Measurements from ENCODE around the gene TNIP3. TPM values are rescaled to one million over a fixed set of nuclear protein-coding genes. Genes with fewer than 3 reads are reported as not detected.

Gene TNIP3
- total RNA-seq, 1 experiment from 2014 or later: not detected

DNA sequence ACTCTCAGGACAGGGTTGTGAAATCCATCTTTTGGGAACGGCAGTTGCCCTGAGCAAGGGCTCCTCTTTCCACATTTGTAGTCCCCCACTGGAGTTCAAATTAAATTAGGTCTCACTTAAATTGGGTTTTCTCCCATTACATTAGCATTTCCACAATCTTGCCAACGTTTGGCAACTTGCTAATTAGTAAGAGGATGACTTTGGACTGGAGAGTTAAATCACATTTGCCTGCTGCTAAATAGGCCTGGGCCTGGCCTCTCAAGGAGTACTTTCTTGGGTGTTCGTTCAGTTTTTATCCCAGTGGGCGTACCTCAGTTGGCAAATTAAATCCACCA lies 33.8 kb downstream of the TNIP3 start:
- Mint-ChIP-seq H3K36me3 (ENCODE audit: insufficient read depth, unreplicated experiment) (no peaks in the 10 kb centered on the region), H3K4me1 (ENCODE audit: low read depth, unreplicated experiment) (no peaks in the 10 kb centered on the region), H3K9me3 (ENCODE audit: low read depth, unreplicated experiment) (no peaks in the 10 kb centered on the region), H3K4me3 (ENCODE audit: low read depth, unreplicated experiment) (no peak overlapping the region), H3K27ac (ENCODE audit: unreplicated experiment) (no peak overlapping the region), H3K27me3 (ENCODE audit: unreplicated experiment) (no peaks in the 10 kb centered on the region)
- DNase-seq: no peak
- TF ChIP-seq, protein P1, sequence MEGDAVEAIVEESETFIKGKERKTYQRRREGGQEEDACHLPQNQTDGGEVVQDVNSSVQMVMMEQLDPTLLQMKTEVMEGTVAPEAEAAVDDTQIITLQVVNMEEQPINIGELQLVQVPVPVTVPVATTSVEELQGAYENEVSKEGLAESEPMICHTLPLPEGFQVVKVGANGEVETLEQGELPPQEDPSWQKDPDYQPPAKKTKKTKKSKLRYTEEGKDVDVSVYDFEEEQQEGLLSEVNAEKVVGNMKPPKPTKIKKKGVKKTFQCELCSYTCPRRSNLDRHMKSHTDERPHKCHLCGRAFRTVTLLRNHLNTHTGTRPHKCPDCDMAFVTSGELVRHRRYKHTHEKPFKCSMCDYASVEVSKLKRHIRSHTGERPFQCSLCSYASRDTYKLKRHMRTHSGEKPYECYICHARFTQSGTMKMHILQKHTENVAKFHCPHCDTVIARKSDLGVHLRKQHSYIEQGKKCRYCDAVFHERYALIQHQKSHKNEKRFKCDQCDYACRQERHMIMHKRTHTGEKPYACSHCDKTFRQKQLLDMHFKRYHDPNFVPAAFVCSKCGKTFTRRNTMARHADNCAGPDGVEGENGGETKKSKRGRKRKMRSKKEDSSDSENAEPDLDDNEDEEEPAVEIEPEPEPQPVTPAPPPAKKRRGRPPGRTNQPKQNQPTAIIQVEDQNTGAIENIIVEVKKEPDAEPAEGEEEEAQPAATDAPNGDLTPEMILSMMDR (IDR thresholded peaks at IDR 0.05; ENCODE audit: unreplicated experiment): no peak
- BruUV-seq (replicated peaks): no TSS peak
- CTCF ChIA-PET: no interaction called here
- intact Hi-C loops (cut with micrococcal nuclease; ENCODE audit: unreplicated experiment): no loop called here

DNA sequence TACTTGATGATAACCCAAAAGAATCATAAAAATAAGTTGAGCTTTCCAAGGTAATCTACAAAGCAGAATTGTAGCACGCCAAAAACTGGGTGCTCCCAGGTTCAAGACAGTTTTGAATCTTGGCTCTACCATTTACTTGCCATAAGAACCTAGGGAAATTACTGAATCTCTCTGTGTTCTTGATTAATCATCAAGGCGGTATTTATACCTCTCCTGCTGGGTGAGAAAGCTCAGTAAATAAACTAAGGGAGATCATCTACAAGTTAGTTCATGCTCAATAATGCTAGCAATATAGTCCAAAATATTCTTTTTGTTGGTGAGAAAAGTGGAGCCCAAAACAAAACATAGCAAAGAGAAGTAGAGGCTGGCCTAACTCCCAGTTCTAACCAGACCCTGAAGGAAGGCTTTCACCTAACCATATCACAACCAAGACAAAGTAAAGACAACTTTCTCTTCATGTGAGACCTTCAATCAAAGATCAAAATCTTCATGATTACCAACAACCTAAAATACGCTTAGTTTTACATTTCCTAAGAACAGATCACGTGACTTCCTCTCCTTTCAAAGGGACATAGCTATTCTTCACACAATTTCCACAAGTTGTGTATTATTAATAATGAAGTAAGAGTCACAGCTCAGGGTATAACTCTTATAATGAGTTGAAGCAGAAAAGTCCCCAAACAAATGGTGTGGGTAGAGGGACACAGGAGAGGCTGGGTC lies 34.4 kb downstream of the TNIP3 start:
- no peaks in the 10 kb centered on the region for H3K27me3 Mint-ChIP-seq (ENCODE audit: unreplicated experiment)

GRCh38 chr4:121127100-121127499 lies 37.0 kb downstream of the TNIP3 start:
- no peak overlapping the region for H3K4me3 Mint-ChIP-seq (ENCODE audit: low read depth, unreplicated experiment)
- no peaks in the 10 kb centered on the region for H3K27me3 Mint-ChIP-seq (ENCODE audit: unreplicated experiment)
- no peak overlapping the region for H3K27ac Mint-ChIP-seq (ENCODE audit: unreplicated experiment)
- TF ChIP-seq, protein P1 (IDR thresholded peaks at IDR 0.05; ENCODE audit: unreplicated experiment): no peak
- H3K9me3 Mint-ChIP-seq (ENCODE audit: low read depth, unreplicated experiment): peaks cover 2% of the 10 kb centered on the region
- H3K36me3 Mint-ChIP-seq (ENCODE audit: insufficient read depth, unreplicated experiment): no peaks in the 10 kb centered on the region
- no TSS peak for BruUV-seq (replicated peaks)
- no peak for DNase-seq
- intact Hi-C loops (cut with micrococcal nuclease; ENCODE audit: unreplicated experiment): no loop called here
- CTCF ChIA-PET: no interaction called here
- H3K4me1 Mint-ChIP-seq (ENCODE audit: low read depth, unreplicated experiment): no peaks in the 10 kb centered on the region

More for the DNA sequence above, 34.4 kb downstream of the TNIP3 start:
- BruUV-seq (replicated peaks): no TSS peak
- H3K36me3 Mint-ChIP-seq (ENCODE audit: insufficient read depth, unreplicated experiment): no peaks in the 10 kb centered on the region
- no peak for DNase-seq
- CTCF ChIA-PET: no interaction called here
- TF ChIP-seq, protein P1 (IDR thresholded peaks at IDR 0.05; ENCODE audit: unreplicated experiment): no peak
- no peaks in the 10 kb centered on the region for H3K4me1 Mint-ChIP-seq (ENCODE audit: low read depth, unreplicated experiment)
- intact Hi-C loops (cut with micrococcal nuclease; ENCODE audit: unreplicated experiment): no loop called here
- no peak overlapping the region for H3K4me3 Mint-ChIP-seq (ENCODE audit: low read depth, unreplicated experiment)
- H3K27ac Mint-ChIP-seq (ENCODE audit: unreplicated experiment): no peak overlapping the region
- H3K9me3 Mint-ChIP-seq (ENCODE audit: low read depth, unreplicated experiment): no peaks in the 10 kb centered on the region

DNA sequence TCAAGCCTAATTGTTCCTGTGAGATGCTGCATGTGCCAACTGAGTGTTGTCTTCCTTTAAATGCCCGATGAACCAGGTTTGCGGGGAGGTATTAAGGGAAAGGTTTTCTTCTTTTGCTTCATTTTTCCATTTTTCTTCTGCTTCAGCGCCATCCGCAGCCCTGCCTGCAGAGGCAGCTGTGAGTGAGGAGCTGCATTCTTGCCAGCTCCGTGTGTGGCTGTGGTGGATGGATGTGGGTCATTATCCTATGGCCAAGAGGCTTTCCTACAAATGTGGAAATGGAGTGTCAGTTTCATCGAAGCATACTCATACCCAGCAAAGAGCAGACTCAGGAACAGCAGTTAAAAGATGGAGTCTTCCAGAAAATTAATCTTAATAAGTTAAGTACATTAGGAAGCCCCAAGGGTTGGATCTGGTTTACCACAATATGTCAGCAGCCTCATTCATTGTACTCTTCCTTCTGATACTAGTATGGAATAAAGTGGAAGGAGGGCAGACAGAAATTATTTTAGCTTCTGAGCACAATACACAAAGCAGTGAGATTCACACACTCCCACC lies 37.6 kb downstream of the TNIP3 start:
- no peaks in the 10 kb centered on the region for H3K27me3 Mint-ChIP-seq (ENCODE audit: unreplicated experiment)

More for the DNA sequence above, 37.6 kb downstream of the TNIP3 start:
- CTCF ChIA-PET: no interaction called here
- TF ChIP-seq, protein P1 (IDR thresholded peaks at IDR 0.05; ENCODE audit: unreplicated experiment): no peak
- no peaks in the 10 kb centered on the region for H3K36me3 Mint-ChIP-seq (ENCODE audit: insufficient read depth, unreplicated experiment)
- no peaks in the 10 kb centered on the region for H3K4me1 Mint-ChIP-seq (ENCODE audit: low read depth, unreplicated experiment)
- no TSS peak for BruUV-seq (replicated peaks)
- DNase-seq: no peak
- no peak overlapping the region for H3K4me3 Mint-ChIP-seq (ENCODE audit: low read depth, unreplicated experiment)
- intact Hi-C loops (cut with micrococcal nuclease; ENCODE audit: unreplicated experiment): no loop called here
- peaks cover 2% of the 10 kb centered on the region for H3K9me3 Mint-ChIP-seq (ENCODE audit: low read depth, unreplicated experiment)
- no peak overlapping the region for H3K27ac Mint-ChIP-seq (ENCODE audit: unreplicated experiment)

Data from Calu3 (cell line).